Panc1 (cell line): Measurements from ENCODE around the gene WDR36. TPM values are rescaled to one million over a fixed set of nuclear protein-coding genes. Genes with fewer than 3 reads are reported as not detected.

Experiments used
- ATAC-seq: fragments of 200-7000 bp; cut with Tn5 transposase; 2 replicates; pipeline ENCODE4 v1.9.1; 2020; ENCODE audit warnings: mild to moderate bottlenecking, moderate library complexity
- BruUV-seq: library from RNA; stranded (reverse); fragments of 400-500 nt; replicated peaks from 2 replicates; lab custom pipeline; 2021; lab: Mats Ljungman, UMichigan
- CTCF ChIA-PET: fragments of 300-600 bp; sonication (Branson Sonifier 250); formaldehyde crosslinking; loops from one replicate; lab custom pipeline; 2022; ENCODE audit warnings: antibody characterized with exemption; lab: Charles Lee
- POLR2A ChIA-PET: fragments of 300-600 bp; sonication (Branson Sonifier 250); formaldehyde crosslinking; loops from one replicate; lab custom pipeline; 2022; ENCODE audit warnings: antibody characterized with exemption; lab: Charles Lee
- DNase-seq: peaks from one replicate; pipeline ENCODE4 v3.0.0-alpha.2; 2010; ENCODE audit warnings: low read depth, low spot score
- H3K27ac ChIP-seq: 2 replicates; pipeline ENCODE4 v1.5.1; 2011; ENCODE audit warnings: mild to moderate bottlenecking, low read length, inconsistent platforms
- H3K27me3 ChIP-seq: fragments of 200-500 bp; sonication (Bioruptor generic); 2 replicates; pipeline ENCODE4 v1.6.0; 2014; ENCODE audit warnings: low read length, inconsistent platforms; ENCODE audit not compliant: control insufficient read depth, insufficient read depth
- H3K36me3 ChIP-seq: fragments of 200-500 bp; sonication (Bioruptor generic); 2 replicates; pipeline ENCODE4 v1.5.1; 2014; ENCODE audit warnings: inconsistent platforms, mild to moderate bottlenecking, low read length, moderate library complexity; ENCODE audit not compliant: control insufficient read depth, insufficient read depth
- H3K4me1 ChIP-seq: 2 replicates; pipeline ENCODE4 v1.5.1; 2011; ENCODE audit warnings: inconsistent platforms, mild to moderate bottlenecking, low read length, moderate library complexity; ENCODE audit not compliant: control insufficient read depth, insufficient read depth
- H3K4me3 ChIP-seq, 2 experiments: 2 replicates each; pipeline ENCODE4 v1.5.1; 2011 to 2012; ENCODE audit warnings: low read depth in 2 of 2, low read length in 2 of 2, mild to moderate bottlenecking in 2 of 2, inconsistent platforms in 1 of 2, moderate library complexity in 1 of 2
- H3K9me3 ChIP-seq: fragments of 200-500 bp; sonication (Bioruptor generic); 2 replicates; pipeline ENCODE4 v1.5.1; 2014; ENCODE audit warnings: low read depth, mild to moderate bottlenecking, inconsistent platforms, low read length, moderate library complexity; ENCODE audit not compliant: control insufficient read depth, insufficient read depth
- POLR2AphosphoS5 ChIP-seq: IDR thresholded peaks from 2 replicates; pipeline ENCODE4 v1.6.1; 2012; ENCODE audit warnings: mild to moderate bottlenecking, low read depth, low read length, moderate library complexity
- SIN3A ChIP-seq: IDR thresholded peaks from 2 replicates; pipeline ENCODE4 v1.6.1; 2012; ENCODE audit warnings: low read depth, mild to moderate bottlenecking, low read length, moderate library complexity, borderline replicate concordance; ENCODE audit not compliant: insufficient read depth
- TCF7L2 ChIP-seq: IDR thresholded peaks from 2 replicates; pipeline ENCODE4 v1.6.1; 2011; ENCODE audit warnings: mild to moderate bottlenecking, low read depth, low read length, inconsistent platforms
- in situ Hi-C: cut with HindIII; loops from 2 replicates; pipeline ENCODE4 v1.10.0; 2016; ENCODE audit warnings: low sequenced_read_pairs, low pct_unique_long_range_greater_than_20kb
- intact Hi-C: fragments of 100-400 bp; cut with micrococcal nuclease; formaldehyde crosslinking; loops from one replicate; pipeline ENCODE4 v1.10.0; 2022; ENCODE audit not compliant: unreplicated experiment
- total RNA-seq: library from RNA; stranded (reverse); gene quantifications from one replicate; pipeline ENCODE4 v1.2.1, GENCODE V29; 2021; ENCODE audit not compliant: unreplicated experiment
- TF ChIP-seq, protein P1 (sequence below): fragments of 450-650 bp; IDR thresholded peaks from 2 replicates; pipeline ENCODE4 v1.5.1; 2017; ENCODE audit warnings: mild to moderate bottlenecking
- TF ChIP-seq, protein P2 (sequence below), 2 experiments: IDR thresholded peaks; 2 replicates each; pipeline ENCODE4 v1.6.1; 2011 to 2012; ENCODE audit warnings: low read depth in 2 of 2, control low read depth in 1 of 2, low read length in 1 of 2, mild to moderate bottlenecking in 1 of 2, moderate library complexity in 1 of 2; ENCODE audit not compliant: insufficient read depth in 1 of 2

WDR36 gene
- total RNA-seq, 1 experiment from 2014 or later: 33.9 TPM

DNA sequence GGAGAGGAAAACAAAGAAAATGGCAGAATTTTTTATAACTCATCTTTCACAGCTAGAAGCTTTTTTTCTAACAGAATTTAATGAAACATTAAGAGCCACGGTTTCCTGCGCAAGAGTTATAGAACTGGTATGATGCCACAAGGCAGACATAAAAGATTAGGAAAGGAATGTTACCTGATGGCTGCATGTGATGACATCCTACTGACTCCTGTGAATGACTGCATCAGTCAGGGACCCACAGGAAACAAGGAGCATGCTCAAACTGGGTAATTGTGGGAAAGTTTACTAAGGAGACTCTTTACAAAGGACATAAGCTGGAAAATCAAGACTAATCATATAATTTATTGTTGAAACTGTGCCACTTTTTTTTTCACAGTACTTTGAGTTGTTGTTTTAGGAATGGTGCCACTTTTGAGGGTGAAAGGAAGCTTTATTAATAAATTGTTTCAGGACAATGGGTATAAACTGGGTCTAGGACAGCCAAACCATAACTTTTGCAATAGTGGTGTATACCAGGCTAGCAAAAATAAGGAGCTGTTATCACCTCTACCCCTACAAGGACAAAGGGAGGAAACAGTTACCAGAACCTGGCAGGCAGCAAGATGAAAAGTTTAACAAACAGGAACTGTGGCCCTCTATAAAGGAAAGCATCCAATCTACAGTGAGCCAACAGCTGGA is 25.7 kb upstream of the WDR36 start:
- H3K27ac ChIP-seq: no peak overlapping the region
- no peak for TF ChIP-seq POLR2AphosphoS5
- TF ChIP-seq, protein P1, sequence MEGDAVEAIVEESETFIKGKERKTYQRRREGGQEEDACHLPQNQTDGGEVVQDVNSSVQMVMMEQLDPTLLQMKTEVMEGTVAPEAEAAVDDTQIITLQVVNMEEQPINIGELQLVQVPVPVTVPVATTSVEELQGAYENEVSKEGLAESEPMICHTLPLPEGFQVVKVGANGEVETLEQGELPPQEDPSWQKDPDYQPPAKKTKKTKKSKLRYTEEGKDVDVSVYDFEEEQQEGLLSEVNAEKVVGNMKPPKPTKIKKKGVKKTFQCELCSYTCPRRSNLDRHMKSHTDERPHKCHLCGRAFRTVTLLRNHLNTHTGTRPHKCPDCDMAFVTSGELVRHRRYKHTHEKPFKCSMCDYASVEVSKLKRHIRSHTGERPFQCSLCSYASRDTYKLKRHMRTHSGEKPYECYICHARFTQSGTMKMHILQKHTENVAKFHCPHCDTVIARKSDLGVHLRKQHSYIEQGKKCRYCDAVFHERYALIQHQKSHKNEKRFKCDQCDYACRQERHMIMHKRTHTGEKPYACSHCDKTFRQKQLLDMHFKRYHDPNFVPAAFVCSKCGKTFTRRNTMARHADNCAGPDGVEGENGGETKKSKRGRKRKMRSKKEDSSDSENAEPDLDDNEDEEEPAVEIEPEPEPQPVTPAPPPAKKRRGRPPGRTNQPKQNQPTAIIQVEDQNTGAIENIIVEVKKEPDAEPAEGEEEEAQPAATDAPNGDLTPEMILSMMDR: no peak
- TF ChIP-seq TCF7L2: no peak
- TF ChIP-seq, protein P2, sequence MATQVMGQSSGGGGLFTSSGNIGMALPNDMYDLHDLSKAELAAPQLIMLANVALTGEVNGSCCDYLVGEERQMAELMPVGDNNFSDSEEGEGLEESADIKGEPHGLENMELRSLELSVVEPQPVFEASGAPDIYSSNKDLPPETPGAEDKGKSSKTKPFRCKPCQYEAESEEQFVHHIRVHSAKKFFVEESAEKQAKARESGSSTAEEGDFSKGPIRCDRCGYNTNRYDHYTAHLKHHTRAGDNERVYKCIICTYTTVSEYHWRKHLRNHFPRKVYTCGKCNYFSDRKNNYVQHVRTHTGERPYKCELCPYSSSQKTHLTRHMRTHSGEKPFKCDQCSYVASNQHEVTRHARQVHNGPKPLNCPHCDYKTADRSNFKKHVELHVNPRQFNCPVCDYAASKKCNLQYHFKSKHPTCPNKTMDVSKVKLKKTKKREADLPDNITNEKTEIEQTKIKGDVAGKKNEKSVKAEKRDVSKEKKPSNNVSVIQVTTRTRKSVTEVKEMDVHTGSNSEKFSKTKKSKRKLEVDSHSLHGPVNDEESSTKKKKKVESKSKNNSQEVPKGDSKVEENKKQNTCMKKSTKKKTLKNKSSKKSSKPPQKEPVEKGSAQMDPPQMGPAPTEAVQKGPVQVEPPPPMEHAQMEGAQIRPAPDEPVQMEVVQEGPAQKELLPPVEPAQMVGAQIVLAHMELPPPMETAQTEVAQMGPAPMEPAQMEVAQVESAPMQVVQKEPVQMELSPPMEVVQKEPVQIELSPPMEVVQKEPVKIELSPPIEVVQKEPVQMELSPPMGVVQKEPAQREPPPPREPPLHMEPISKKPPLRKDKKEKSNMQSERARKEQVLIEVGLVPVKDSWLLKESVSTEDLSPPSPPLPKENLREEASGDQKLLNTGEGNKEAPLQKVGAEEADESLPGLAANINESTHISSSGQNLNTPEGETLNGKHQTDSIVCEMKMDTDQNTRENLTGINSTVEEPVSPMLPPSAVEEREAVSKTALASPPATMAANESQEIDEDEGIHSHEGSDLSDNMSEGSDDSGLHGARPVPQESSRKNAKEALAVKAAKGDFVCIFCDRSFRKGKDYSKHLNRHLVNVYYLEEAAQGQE (IDR thresholded peaks at IDR 0.05; ENCODE audit: insufficient read depth in 1 of 2, low read depth in 2 of 2, low read length in 1 of 2): no peak
- CTCF ChIA-PET: no interaction called here
- H3K36me3 ChIP-seq: no peaks in the 10 kb centered on the region
- in situ Hi-C loops (no loop called here), intact Hi-C loops (no loop called here)
- H3K4me3 ChIP-seq: no peak overlapping the region
- peaks cover 15% of the 10 kb centered on the region for H3K27me3 ChIP-seq
- no peaks in the 10 kb centered on the region for H3K9me3 ChIP-seq
- no TSS peak for BruUV-seq
- POLR2A ChIA-PET: interaction anchor here (0.6 kb wide), 1 partner anchor 176 kb away, joined by 6 read pairs; no protein-coding TSS in a partner anchor
- H3K4me1 ChIP-seq: no peaks in the 10 kb centered on the region
- DNase-seq (no peak), ATAC-seq (no peak)

DNA sequence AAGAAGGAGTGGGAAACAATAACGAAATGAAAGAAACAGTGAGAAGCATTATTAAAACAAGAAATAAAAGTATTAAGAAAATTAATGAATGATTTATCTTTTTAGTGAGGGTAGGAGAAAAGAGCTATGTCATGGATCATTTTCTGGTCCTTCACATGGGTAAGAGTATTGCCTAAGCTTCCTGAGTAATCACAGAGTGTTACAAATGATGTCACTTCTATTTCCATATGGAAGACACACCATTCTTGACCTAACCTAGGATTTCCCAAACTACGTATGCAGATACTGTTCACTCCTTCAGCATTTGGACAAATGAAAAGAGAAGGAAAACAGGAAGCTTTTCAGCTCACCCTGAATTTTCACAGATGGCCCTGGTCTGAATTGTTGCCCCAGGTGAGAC is 23.9 kb upstream of the WDR36 start:
- DNase-seq: no peak
- ChIA-PET CTCF (no interaction called here), POLR2A (no interaction called here)
- H3K9me3 ChIP-seq: no peaks in the 10 kb centered on the region
- intact Hi-C loops (no loop called here), in situ Hi-C loops (no loop called here)
- peaks cover 26% of the 10 kb centered on the region for H3K27me3 ChIP-seq
- H3K4me3 ChIP-seq: no peak overlapping the region
- H3K36me3 ChIP-seq: no peaks in the 10 kb centered on the region
- ATAC-seq: no peak
- H3K4me1 ChIP-seq: no peaks in the 10 kb centered on the region
- TF ChIP-seq SIN3A: no peak
- TF ChIP-seq, protein P2 (IDR thresholded peaks at IDR 0.05; ENCODE audit: insufficient read depth in 1 of 2, low read depth in 2 of 2, low read length in 1 of 2): no peak
- TF ChIP-seq TCF7L2: no peak
- TF ChIP-seq, protein P1: no peak
- TF ChIP-seq POLR2AphosphoS5: no peak
- H3K27ac ChIP-seq: no peak overlapping the region
- BruUV-seq: no TSS peak
